KMS-11 (cell line): Measurements from ENCODE around the gene EARS2.

Source experiments
- H2AFZ ChIP-seq: fragments of 200-600 bp; sonication (generic); 2 replicates; pipeline ENCODE4 v1.6.1; 2016; ENCODE audit warnings: antibody characterized with exemption, mixed run types, low read depth
- H3K27ac ChIP-seq: fragments of 200-600 bp; sonication (generic); 2 replicates; pipeline ENCODE4 v1.6.1; 2016; ENCODE audit warnings: mild to moderate bottlenecking, mixed run types
- H3K27me3 ChIP-seq: fragments of 200-600 bp; sonication (generic); 2 replicates; pipeline ENCODE4 v1.6.1; 2017; ENCODE audit warnings: mild to moderate bottlenecking, low read depth, mixed run types, moderate library complexity; ENCODE audit not compliant: insufficient read depth
- H3K36me3 ChIP-seq: fragments of 200-600 bp; sonication (generic); 2 replicates; pipeline ENCODE4 v1.6.1; 2017; ENCODE audit warnings: mild to moderate bottlenecking, mixed run types; ENCODE audit not compliant: insufficient read depth
- H3K4me1 ChIP-seq: fragments of 200-600 bp; sonication (generic); 2 replicates; pipeline ENCODE4 v1.6.1; 2016; ENCODE audit warnings: mild to moderate bottlenecking, low read depth, mixed run types; ENCODE audit not compliant: poor library complexity, severe bottlenecking
- H3K4me2 ChIP-seq: fragments of 200-600 bp; sonication (generic); 2 replicates; pipeline ENCODE4 v1.7.0; 2016; ENCODE audit warnings: mild to moderate bottlenecking, mixed run types
- H3K4me3 ChIP-seq: fragments of 200-600 bp; sonication (generic); IDR thresholded peaks from 2 replicates; pipeline ENCODE4 v1.6.1; 2017; ENCODE audit warnings: low read depth, low read length, mixed read lengths; ENCODE audit not compliant: insufficient read depth
- H3K79me2 ChIP-seq: fragments of 200-600 bp; sonication (generic); 2 replicates; pipeline ENCODE4 v1.6.1; 2016; ENCODE audit warnings: low read depth, mixed run types; ENCODE audit not compliant: insufficient read depth
- H3K9ac ChIP-seq: fragments of 200-600 bp; sonication (generic); 2 replicates; pipeline ENCODE4 v1.6.1; 2016; ENCODE audit warnings: mild to moderate bottlenecking, mixed run types
- H4K20me1 ChIP-seq: fragments of 200-600 bp; sonication (generic); 2 replicates; pipeline ENCODE4 v1.6.1; 2016; ENCODE audit warnings: mild to moderate bottlenecking, mixed run types; ENCODE audit not compliant: insufficient read depth
- TF ChIP-seq, protein P1 (sequence below): fragments of 200-600 bp; sonication (generic); conservative IDR thresholded peaks from 2 replicates; pipeline ENCODE4 v1.6.1; 2017; ENCODE audit warnings: low read depth, mild to moderate bottlenecking, antibody characterized with exemption, low read length, moderate library complexity, mixed read lengths

EARS2 gene

DNA sequence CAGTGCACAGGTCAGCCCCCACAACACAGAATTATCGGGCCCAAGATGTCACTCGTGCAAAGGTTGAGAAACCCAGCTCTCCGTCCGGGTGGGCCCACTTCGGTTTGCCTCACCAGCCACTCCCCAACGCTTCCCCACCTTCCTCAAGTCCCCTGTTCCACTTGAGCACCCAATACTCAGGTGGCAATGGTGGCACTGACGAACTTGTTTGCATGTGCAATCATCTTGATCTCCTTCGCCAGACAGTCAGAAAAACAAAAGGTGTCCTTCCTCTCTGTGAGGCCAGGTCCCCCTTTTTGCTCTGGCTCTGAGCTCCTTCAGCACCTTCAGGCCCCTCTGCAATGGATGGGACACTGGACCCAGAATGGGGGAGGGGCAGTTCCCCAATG, 50.5 kb downstream of the EARS2 start:
- Histone ChIP-seq H2AFZ (no peak overlapping the region), H3K4me1 (peaks cover 51% of the 10 kb centered on the region), H3K36me3 (no peaks in the 10 kb centered on the region; the same call in 1 of the 2 replicates), H3K9ac (no peak overlapping the region), H4K20me1 (peaks cover 24% of the 10 kb centered on the region), H3K27ac (no peak overlapping the region), H3K4me2 (no peak overlapping the region; the same call in 1 of the 2 replicates), H3K4me3 (no peak overlapping the region), H3K79me2 (peaks cover 82% of the 10 kb centered on the region), H3K27me3 (no peaks in the 10 kb centered on the region)
- TF ChIP-seq, protein P1, sequence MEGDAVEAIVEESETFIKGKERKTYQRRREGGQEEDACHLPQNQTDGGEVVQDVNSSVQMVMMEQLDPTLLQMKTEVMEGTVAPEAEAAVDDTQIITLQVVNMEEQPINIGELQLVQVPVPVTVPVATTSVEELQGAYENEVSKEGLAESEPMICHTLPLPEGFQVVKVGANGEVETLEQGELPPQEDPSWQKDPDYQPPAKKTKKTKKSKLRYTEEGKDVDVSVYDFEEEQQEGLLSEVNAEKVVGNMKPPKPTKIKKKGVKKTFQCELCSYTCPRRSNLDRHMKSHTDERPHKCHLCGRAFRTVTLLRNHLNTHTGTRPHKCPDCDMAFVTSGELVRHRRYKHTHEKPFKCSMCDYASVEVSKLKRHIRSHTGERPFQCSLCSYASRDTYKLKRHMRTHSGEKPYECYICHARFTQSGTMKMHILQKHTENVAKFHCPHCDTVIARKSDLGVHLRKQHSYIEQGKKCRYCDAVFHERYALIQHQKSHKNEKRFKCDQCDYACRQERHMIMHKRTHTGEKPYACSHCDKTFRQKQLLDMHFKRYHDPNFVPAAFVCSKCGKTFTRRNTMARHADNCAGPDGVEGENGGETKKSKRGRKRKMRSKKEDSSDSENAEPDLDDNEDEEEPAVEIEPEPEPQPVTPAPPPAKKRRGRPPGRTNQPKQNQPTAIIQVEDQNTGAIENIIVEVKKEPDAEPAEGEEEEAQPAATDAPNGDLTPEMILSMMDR = no peak

DNA sequence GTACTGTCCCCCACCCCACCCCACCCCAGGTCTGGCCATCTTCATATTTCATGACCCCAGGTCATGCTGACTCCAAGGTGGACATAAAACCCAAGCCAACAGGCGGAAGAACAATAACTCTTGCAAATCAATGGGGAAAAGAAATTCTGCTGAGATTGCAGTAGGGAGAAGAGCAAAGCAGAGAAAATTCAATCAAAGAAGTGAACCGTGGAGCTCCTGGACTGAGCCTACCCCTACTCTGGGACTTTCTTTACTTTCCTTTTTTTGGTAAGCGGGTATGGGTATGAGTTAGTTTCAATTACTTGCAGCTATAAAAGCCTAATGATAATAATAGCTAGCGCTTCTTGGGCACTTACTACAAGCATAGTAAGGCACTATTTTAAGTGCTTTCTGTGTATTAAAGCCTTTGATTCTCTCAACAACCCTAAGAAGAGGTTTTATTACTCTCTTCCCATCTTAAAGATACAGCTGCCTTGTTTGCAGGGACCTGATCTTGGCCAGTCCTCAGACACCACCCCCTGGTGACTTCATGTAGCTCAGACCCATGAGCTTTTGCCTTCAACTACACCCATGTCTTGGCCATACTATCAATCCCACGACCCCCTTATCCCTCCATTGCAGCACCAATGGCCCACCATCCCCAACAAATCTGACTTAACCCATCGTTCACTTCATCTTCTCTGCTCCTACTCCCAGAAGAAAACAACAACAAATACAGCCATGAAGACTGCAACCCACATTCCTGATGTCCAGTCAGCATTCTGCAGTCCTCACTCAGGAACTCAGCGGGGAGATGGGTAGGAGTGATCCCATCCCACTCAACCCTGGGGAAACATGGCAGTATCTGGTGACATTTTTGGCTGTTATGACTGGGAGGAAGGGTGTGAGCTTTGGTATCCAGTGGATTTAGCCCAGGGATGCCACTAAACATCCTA, 51.2 kb downstream of the EARS2 start:
- Histone ChIP-seq H3K4me2 (no peak overlapping the region; the same call in 1 of the 2 replicates), H3K79me2 (peaks cover 88% of the 10 kb centered on the region), H3K4me3 (no peak overlapping the region), H4K20me1 (peaks cover 24% of the 10 kb centered on the region), H3K4me1 (peaks cover 51% of the 10 kb centered on the region), H3K9ac (no peak overlapping the region), H3K27ac (no peak overlapping the region), H3K36me3 (no peaks in the 10 kb centered on the region; the same call in 1 of the 2 replicates), H2AFZ (no peak overlapping the region), H3K27me3 (no peaks in the 10 kb centered on the region)
- TF ChIP-seq, protein P1 = no peak

DNA sequence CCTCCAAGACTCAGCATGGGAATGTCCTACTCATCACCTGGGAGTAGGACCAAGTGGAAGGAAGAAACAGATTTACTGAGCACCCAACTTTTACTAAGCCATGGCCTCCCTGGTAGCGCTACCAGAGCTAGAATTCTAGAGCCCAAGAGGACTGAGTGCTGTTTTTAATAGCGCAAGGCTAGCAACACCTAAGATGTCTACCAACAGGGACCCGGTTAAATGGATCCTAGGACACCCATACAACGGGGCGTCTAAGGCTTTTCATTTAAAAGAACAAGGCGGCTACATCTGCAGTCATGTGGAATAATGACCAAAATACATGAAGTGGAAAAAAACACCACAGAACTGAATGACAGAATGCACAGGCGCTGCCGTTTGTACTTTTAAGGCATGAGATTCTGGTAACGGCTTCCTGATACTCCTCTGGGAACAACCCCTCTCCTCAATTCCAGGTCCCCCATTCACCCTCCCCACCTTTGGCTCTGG, 51.9 kb downstream of the EARS2 start:
- no peaks in the 10 kb centered on the region; the same call in 1 of the 2 replicates for H3K36me3 ChIP-seq
- H3K79me2 ChIP-seq = peaks cover 95% of the 10 kb centered on the region
- H3K27me3 ChIP-seq = no peaks in the 10 kb centered on the region
- H3K4me3 ChIP-seq = no peak overlapping the region
- no peak overlapping the region for H3K9ac ChIP-seq
- H3K27ac ChIP-seq = no peak overlapping the region
- no peak overlapping the region for H2AFZ ChIP-seq
- no peak overlapping the region; the same call in 1 of the 2 replicates for H3K4me2 ChIP-seq
- peaks cover 24% of the 10 kb centered on the region for H4K20me1 ChIP-seq
- peaks cover 51% of the 10 kb centered on the region for H3K4me1 ChIP-seq
- TF ChIP-seq, protein P1 = no peak

DNA sequence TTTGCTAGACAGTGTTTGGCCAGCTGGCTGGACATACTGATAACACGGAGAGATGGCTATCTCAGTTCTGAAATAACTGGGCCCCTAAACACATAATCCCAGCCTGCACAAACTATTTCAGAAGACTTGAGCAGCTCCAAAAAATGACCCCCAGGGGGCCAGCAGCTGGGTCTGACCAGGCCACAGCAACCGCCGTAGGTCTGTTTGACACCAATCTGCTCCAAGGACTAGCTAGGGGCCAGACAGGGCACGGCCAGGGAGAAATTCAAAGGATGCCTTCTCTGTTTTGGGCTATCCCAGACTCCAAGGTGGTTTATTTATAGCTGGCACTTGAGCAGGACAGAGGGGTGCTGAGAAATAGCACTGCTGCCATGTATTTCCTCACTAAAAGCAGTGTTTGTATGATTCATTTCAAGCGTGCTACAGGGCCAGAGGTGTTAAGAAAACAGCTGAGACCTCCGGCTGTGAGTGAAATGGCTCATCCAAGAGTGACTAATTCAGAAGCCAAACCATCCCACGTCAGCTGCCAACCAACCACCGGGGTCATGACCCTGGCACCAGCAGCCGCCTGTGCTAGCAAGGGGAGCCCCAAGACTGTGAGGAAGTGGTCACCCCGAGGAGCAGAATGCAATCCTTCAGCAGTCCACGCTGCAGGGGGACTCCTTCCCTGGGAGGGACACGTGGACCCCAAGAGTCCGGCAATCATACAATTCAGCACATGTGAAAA, 52.5 kb downstream of the EARS2 start:
- Histone ChIP-seq H3K4me2 (peak overlapping the region; percentile 16; the same call in 1 of the 2 replicates), H3K27me3 (no peaks in the 10 kb centered on the region), H3K9ac (no peak overlapping the region), H4K20me1 (peaks cover 24% of the 10 kb centered on the region), H3K79me2 (peaks cover 99% of the 10 kb centered on the region), H3K4me3 (no peak overlapping the region), H3K4me1 (peaks cover 51% of the 10 kb centered on the region), H2AFZ (no peak overlapping the region), H3K27ac (no peak overlapping the region), H3K36me3 (no peaks in the 10 kb centered on the region; the same call in 1 of the 2 replicates)
- TF ChIP-seq, protein P1 = no peak
